HFFc6 (cell line): ENCODE data around the gene PTPN4. TPM values are rescaled to one million over a fixed set of nuclear protein-coding genes. Genes with fewer than 3 reads are reported as not detected.
A peak's percentile ranks its signal among the peaks of the same experiment; 100 is the strongest.

Experiments
- DNase-seq: peaks from one replicate; pipeline ENCODE4 v3.0.0-alpha.2; 2018
- H3K27ac Mint-ChIP-seq: 2 replicates; pipeline ENCODE4 v1.8.0; 2020; ENCODE audit warnings: mild to moderate bottlenecking, mixed read lengths
- H3K27me3 Mint-ChIP-seq: 2 replicates; pipeline ENCODE4 v1.8.0; 2021; ENCODE audit warnings: mild to moderate bottlenecking, moderate library complexity, mixed read lengths; ENCODE audit not compliant: insufficient read depth
- H3K36me3 Mint-ChIP-seq: 2 replicates; pipeline ENCODE4 v1.8.0; 2021; ENCODE audit warnings: low read depth, mixed read lengths
- H3K4me1 Mint-ChIP-seq: 2 replicates; pipeline ENCODE4 v1.8.0; 2020; ENCODE audit warnings: low read depth, mixed read lengths
- H3K4me3 Mint-ChIP-seq: 2 replicates; pipeline ENCODE4 v1.8.0; 2020; ENCODE audit warnings: mild to moderate bottlenecking, moderate library complexity, mixed read lengths
- H3K9me3 Mint-ChIP-seq: 2 replicates; pipeline ENCODE4 v1.8.0; 2020; ENCODE audit warnings: mild to moderate bottlenecking, mixed read lengths
- CTCF ChIP-seq: fragments of 200-600 bp; sonication (generic); IDR thresholded peaks from 2 replicates; pipeline ENCODE4 v1.5.0; 2021; ENCODE audit warnings: antibody characterized with exemption, mild to moderate bottlenecking
- total RNA-seq, 6 experiments: library from RNA; stranded (reverse); fragmentation: NEBNext Ultra II Directional; extraction: Animal tissue kit (Norgen Biotek cat#: 25700); gene quantifications; 2 replicates in 1 of 6; 3 replicates in 5 of 6; pipeline ENCODE4 v1.2.3, GENCODE V29; 2021

Gene PTPN4
- total RNA-seq, 6 experiments from 2014 or later = 12.0 to 20.3 (median 14.8) TPM

DNA sequence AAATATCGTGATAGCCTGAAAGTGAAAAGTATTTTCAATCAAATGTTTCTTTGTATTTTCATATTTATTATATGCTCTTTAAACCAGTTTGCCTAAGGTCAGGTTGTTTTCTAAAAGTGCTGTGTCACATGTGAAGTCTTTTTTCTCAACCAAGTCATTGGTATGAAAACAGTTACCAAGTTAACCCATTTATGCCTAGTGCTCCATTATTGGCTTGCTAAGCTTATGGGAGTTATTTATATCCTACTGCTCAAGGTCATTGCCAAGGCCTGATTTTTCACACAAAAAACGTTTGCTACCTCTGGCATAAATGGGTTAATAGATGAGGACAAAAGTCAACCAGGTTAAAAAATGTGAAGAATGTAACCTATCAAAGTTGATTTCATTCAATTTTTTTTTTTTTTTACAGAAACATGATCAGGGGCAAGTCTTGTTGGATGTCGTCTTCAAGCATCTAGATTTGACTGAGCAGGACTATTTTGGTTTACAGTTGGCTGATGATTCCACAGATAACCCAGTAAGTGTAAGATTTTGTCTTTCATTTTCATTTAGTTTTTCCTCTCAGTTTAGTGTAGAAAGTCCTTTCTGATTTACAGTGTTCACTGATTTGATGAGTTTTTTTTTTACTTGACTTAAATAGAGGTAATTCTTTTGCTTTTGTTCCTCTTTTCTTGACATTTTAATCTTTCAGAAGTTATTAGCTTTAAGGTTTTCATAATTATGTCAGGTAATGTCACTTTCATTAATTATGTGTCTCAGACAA lies 102.6 kb downstream of the PTPN4 start:
- no peak overlapping the region for H3K27ac Mint-ChIP-seq
- H3K4me3 Mint-ChIP-seq = no peak overlapping the region
- TF ChIP-seq CTCF = no peak
- peaks cover 2% of the 10 kb centered on the region for H3K27me3 Mint-ChIP-seq
- no peaks in the 10 kb centered on the region for H3K9me3 Mint-ChIP-seq
- H3K4me1 Mint-ChIP-seq = peaks cover 18% of the 10 kb centered on the region
- H3K36me3 Mint-ChIP-seq = no peaks in the 10 kb centered on the region
- no peak for DNase-seq

DNA sequence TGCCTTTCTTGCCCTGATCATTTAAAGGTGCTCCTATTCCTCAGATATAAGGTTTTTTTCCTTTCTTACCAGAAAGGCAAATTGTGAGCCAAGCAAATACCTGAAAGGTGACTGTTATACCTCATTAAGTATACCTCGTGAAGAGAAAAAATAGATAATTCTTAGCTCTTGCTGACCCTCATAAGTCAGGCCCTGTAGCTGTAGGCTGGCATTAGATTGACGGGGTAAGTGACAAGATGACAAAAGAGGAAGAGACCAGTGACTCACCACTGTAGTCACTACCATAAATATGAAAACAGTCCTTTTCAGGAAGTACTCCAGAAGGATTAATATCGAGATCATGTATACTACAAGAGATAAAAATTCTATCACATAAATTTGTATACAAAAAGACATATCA lies 104.6 kb downstream of the PTPN4 start:
- Mint-ChIP-seq H3K4me3 (no peak overlapping the region), H3K27me3 (no peaks in the 10 kb centered on the region), H3K4me1 (peaks cover 18% of the 10 kb centered on the region), H3K9me3 (no peaks in the 10 kb centered on the region), H3K27ac (0 out of 2 replicates have a peak overlapping the region, but pooled peaks have one; percentile 2), H3K36me3 (no peaks in the 10 kb centered on the region)
- TF ChIP-seq CTCF = no peak
- DNase-seq = no peak

- Mint-ChIP-seq H3K9me3 (no peaks in the 10 kb centered on the region), H3K4me3 (no peak overlapping the region), H3K36me3 (no peaks in the 10 kb centered on the region), H3K4me1 (peaks cover 15% of the 10 kb centered on the region), H3K27me3 (no peaks in the 10 kb centered on the region), H3K27ac (no peak overlapping the region)
- TF ChIP-seq CTCF = no peak
- no peak for DNase-seq
Observed at GRCh38 chr2:119871725-119872124, 112.0 kb downstream of the PTPN4 start.

GRCh38 chr2:119873350-119874315 lies 113.9 kb downstream of the PTPN4 start:
- no peaks in the 10 kb centered on the region for H3K27me3 Mint-ChIP-seq
- H3K36me3 Mint-ChIP-seq = no peaks in the 10 kb centered on the region
- DNase-seq = no peak
- no peak for TF ChIP-seq CTCF
- H3K4me3 Mint-ChIP-seq = no peak overlapping the region
- no peaks in the 10 kb centered on the region for H3K9me3 Mint-ChIP-seq
- H3K4me1 Mint-ChIP-seq = peaks cover 15% of the 10 kb centered on the region
- no peak overlapping the region for H3K27ac Mint-ChIP-seq

DNA sequence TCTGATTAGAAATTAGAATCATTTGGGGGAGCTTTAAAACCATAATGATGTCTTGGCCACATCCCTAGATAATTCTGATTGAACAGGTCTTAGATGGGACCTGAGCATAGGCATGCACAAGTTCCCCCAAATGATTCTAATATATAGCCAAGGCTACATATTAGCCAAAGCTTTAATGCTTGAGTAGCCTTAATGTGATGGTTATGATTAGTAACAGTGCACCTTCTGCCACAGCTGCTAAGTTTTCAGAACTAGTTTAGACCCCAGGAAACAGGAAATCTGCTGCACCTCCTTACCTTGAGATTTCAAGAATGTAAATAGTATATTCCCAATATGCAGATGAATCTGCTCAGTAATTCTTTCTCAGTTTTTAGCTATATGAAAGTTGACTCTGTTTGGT lies 119.8 kb downstream of the PTPN4 start:
- Mint-ChIP-seq H3K4me3 (no peak overlapping the region), H3K9me3 (no peaks in the 10 kb centered on the region), H3K27me3 (no peaks in the 10 kb centered on the region), H3K27ac (no peak overlapping the region), H3K36me3 (no peaks in the 10 kb centered on the region), H3K4me1 (no peaks in the 10 kb centered on the region)
- TF ChIP-seq CTCF = no peak
- no peak for DNase-seq
